Lung (tissue), 12 donors: Measurements from ENCODE around the gene DENND1A. TPM values are rescaled to one million over a fixed set of nuclear protein-coding genes. Genes with fewer than 3 reads are reported as not detected.

Source experiments
- ATAC-seq: fragments of 200-7000 bp; cut with Tn5 transposase; one replicate; pipeline ENCODE4 v1.9.1; 2020; ENCODE audit warnings: moderate number of reproducible peaks; ENCODE audit not compliant: insufficient read depth, low FRiP score
- DNase-seq, 3 donors: peaks; one replicate each; pipeline ENCODE4 v3.0.0-alpha.2; 2013 to 2017
- H3K27ac ChIP-seq, 2 donors: one replicate each; pipeline ENCODE4 v1.5.1; 2013; ENCODE audit warnings: mild to moderate bottlenecking in 2 of 2, moderate library complexity in 2 of 2, control low read depth in 1 of 2, inconsistent platforms in 1 of 2, low read depth in 1 of 2, low read length in 1 of 2
- H3K27me3 ChIP-seq, 3 donors: one replicate each; pipeline ENCODE4 v1.5.1; 2013; ENCODE audit warnings: low read length in 2 of 3; ENCODE audit not compliant: control insufficient read depth in 3 of 3, insufficient read depth in 3 of 3
- H3K36me3 ChIP-seq, 4 donors: one replicate each; pipeline ENCODE4 v1.5.1; 2013; ENCODE audit warnings: low read length in 4 of 4, mild to moderate bottlenecking in 1 of 4, moderate library complexity in 1 of 4; ENCODE audit not compliant: control insufficient read depth in 4 of 4, insufficient read depth in 4 of 4
- H3K4me1 ChIP-seq, 5 donors: one replicate each; pipeline ENCODE4 v1.5.1; 2013; ENCODE audit warnings: low read length in 5 of 5, mild to moderate bottlenecking in 2 of 5, moderate library complexity in 1 of 5; ENCODE audit not compliant: control insufficient read depth in 5 of 5, insufficient read depth in 5 of 5
- H3K4me3 ChIP-seq: one replicate; pipeline ENCODE4 v1.5.1; 2013; ENCODE audit warnings: mild to moderate bottlenecking, control low read depth, moderate library complexity
- H3K9ac ChIP-seq, 2 donors: one replicate each; pipeline ENCODE4 v1.5.1; 2013; ENCODE audit warnings: low read length in 2 of 2, control low read depth in 1 of 2; ENCODE audit not compliant: insufficient read depth in 1 of 2
- H3K9me3 ChIP-seq, 4 donors: one replicate each; pipeline ENCODE4 v1.5.1; 2013; ENCODE audit warnings: low read length in 3 of 4, mild to moderate bottlenecking in 1 of 4, moderate library complexity in 1 of 4; ENCODE audit not compliant: control insufficient read depth in 4 of 4, insufficient read depth in 3 of 4
- CTCF ChIP-seq: IDR thresholded peaks from 2 replicates; pipeline ENCODE4 v1.5.1; 2012; ENCODE audit warnings: mild to moderate bottlenecking; ENCODE audit errors: control extremely low read depth, extremely low read depth
- WGBS, 2 donors: extraction: QIAGEN DNeasy Blood & Tissue Kit; methylation state at CpG; one replicate each; pipeline ENCODE4 v1.1.7; 2013; 5-methylcytosine and 5-hydroxymethylcytosine counted together
- polyA plus RNA-seq, 2 donors: library from polyadenylated mRNA; stranded (reverse); fragments of 200-250 nt; gene quantifications; one replicate each; pipeline ENCODE4 v1.2.1, GENCODE V29; 2013
- total RNA-seq, 2 donors: library from RNA; depleted of rRNA in 1 of 2; stranded (reverse); fragments of >200 nt in 1 of 2; gene quantifications; one replicate each; pipeline ENCODE4 v1.2.1, GENCODE V29; 2014 to 2021
- donor health status: control.
- donor health status: control.
- donor health status: Bipolar disorder and iron deficiency.
- donor health status: healthy.
- donor health status: DM: yes; HTN: yes; CAD: no.

Gene DENND1A
- total and polyA plus RNA-seq, 4 donors: 5.7 to 29.8 (median 14.5) TPM

GRCh38 chr9:123349691-123350480, 580.0 kb downstream of the DENND1A start:
- Histone ChIP-seq H3K9ac (no peak overlapping the region), H3K4me3 (no peak overlapping the region), H3K27ac (no peak overlapping the region), H3K4me1 (peaks cover 0 to 3% (median 0%) of the 10 kb centered on the region in 5 donors), H3K36me3 (no peaks in the 10 kb centered on the region), H3K27me3 (no peaks in the 10 kb centered on the region), H3K9me3 (no peaks in the 10 kb centered on the region)
- TF ChIP-seq CTCF: peak; percentile 82
- DNase-seq (peak; percentile 68 to 72 (median 72)), ATAC-seq (no peak)
- 24 to 29% methylated on average over 16 of the region's 16 CpGs for WGBS, 2 donors

- no peak overlapping the region for H3K27ac ChIP-seq
- H3K4me1 ChIP-seq: peaks cover 0 to 2% (median 0%) of the 10 kb centered on the region in 5 donors
- no peaks in the 10 kb centered on the region for H3K36me3 ChIP-seq
- H3K9me3 ChIP-seq: no peaks in the 10 kb centered on the region
- ATAC-seq (no peak), DNase-seq (no peak)
- 55 to 60% methylated on average over 3 of the region's 3 CpGs for WGBS, 2 donors
- no peak for TF ChIP-seq CTCF
- no peak overlapping the region for H3K4me3 ChIP-seq
- no peak overlapping the region for H3K9ac ChIP-seq
- H3K27me3 ChIP-seq: no peaks in the 10 kb centered on the region
These were observed 580.9 kb downstream of the DENND1A start for GRCh38 chr9:123349033-123349432.

GRCh38 chr9:123348317-123348992, 581.5 kb downstream of the DENND1A start:
- H3K9me3 ChIP-seq: no peaks in the 10 kb centered on the region
- H3K27ac ChIP-seq: no peak overlapping the region
- DNase-seq (no peak), ATAC-seq (no peak)
- no peaks in the 10 kb centered on the region for H3K4me1 ChIP-seq
- H3K4me3 ChIP-seq: no peak overlapping the region
- H3K9ac ChIP-seq: no peak overlapping the region
- no peak for TF ChIP-seq CTCF
- 64 to 77% methylated on average over 9 of the region's 9 CpGs for WGBS, 2 donors
- H3K27me3 ChIP-seq: no peaks in the 10 kb centered on the region
- H3K36me3 ChIP-seq: no peaks in the 10 kb centered on the region
